Loucy (cell line): ENCODE results near the gene LMF2.

Experiments used
- H2AFZ ChIP-seq: fragments of 200-600 bp; sonication (generic); 2 replicates; pipeline ENCODE4 v1.6.0; 2016; ENCODE audit warnings: antibody characterized with exemption, mild to moderate bottlenecking, low read length, moderate library complexity
- H3F3A ChIP-seq: fragments of 200-600 bp; 2 replicates; pipeline ENCODE4 v1.6.0; 2016; ENCODE audit warnings: antibody characterized with exemption, low read depth, mild to moderate bottlenecking
- H3K27me3 ChIP-seq: fragments of 200-600 bp; sonication (generic); 2 replicates; pipeline ENCODE4 v1.6.1; 2014; ENCODE audit warnings: low read length, mild to moderate bottlenecking; ENCODE audit not compliant: insufficient read depth, poor library complexity, severe bottlenecking
- H3K36me3 ChIP-seq: fragments of 200-600 bp; sonication (generic); 2 replicates; pipeline ENCODE4 v1.6.1; 2016; ENCODE audit warnings: low read length; ENCODE audit not compliant: insufficient read depth
- H3K4me1 ChIP-seq: fragments of 200-600 bp; sonication (generic); 2 replicates; pipeline ENCODE4 v1.5.1; 2014; ENCODE audit warnings: low read length, mild to moderate bottlenecking; ENCODE audit not compliant: insufficient read depth, poor library complexity, severe bottlenecking
- H3K4me2 ChIP-seq: fragments of 200-600 bp; sonication (generic); 2 replicates; pipeline ENCODE4 v1.6.0; 2014; ENCODE audit warnings: antibody characterized with exemption, low read length, low read depth, mild to moderate bottlenecking; ENCODE audit not compliant: poor library complexity, severe bottlenecking
- H3K4me3 ChIP-seq: fragments of 200-600 bp; sonication (generic); 2 replicates; pipeline ENCODE4 v1.5.1; 2014; ENCODE audit warnings: low read length, mild to moderate bottlenecking, mixed read lengths; ENCODE audit not compliant: poor library complexity, severe bottlenecking
- H3K79me2 ChIP-seq: fragments of 200-600 bp; sonication (generic); 2 replicates; pipeline ENCODE4 v1.6.1; 2014; ENCODE audit warnings: low read length; ENCODE audit not compliant: insufficient read depth
- H3K9ac ChIP-seq: fragments of 200-600 bp; sonication (generic); 2 replicates; pipeline ENCODE4 v1.6.0; 2014; ENCODE audit warnings: mild to moderate bottlenecking, low read depth, low read length, moderate library complexity; ENCODE audit not compliant: poor library complexity, severe bottlenecking
- H3K9me2 ChIP-seq: fragments of 200-600 bp; sonication (generic); replicated peaks from 2 replicates; pipeline ENCODE4 v1.6.1; 2016; ENCODE audit warnings: low read depth, low read length, mixed read lengths
- H3K9me3 ChIP-seq: fragments of 200-600 bp; sonication (generic); 2 replicates; pipeline ENCODE4 v1.6.1; 2014; ENCODE audit warnings: mild to moderate bottlenecking, antibody characterized with exemption, low read length, low read depth; ENCODE audit not compliant: insufficient read depth
- H4K20me1 ChIP-seq: fragments of 200-600 bp; sonication (generic); 2 replicates; pipeline ENCODE4 v1.6.0; 2014; ENCODE audit warnings: antibody characterized with exemption, low read length, mild to moderate bottlenecking; ENCODE audit not compliant: insufficient read depth, poor library complexity, severe bottlenecking
- CTCF ChIP-seq: fragments of 200-600 bp; sonication (generic); conservative IDR thresholded peaks from 2 replicates; pipeline ENCODE4 v1.5.1; 2014; ENCODE audit warnings: mild to moderate bottlenecking, antibody characterized with exemption, low read length
- EZH2phosphoT487 ChIP-seq: fragments of 200-600 bp; IDR thresholded peaks from 2 replicates; pipeline ENCODE4 v1.6.1; 2018; ENCODE audit warnings: antibody characterized with exemption, mild to moderate bottlenecking, moderate library complexity, borderline replicate concordance

LMF2 gene

DNA sequence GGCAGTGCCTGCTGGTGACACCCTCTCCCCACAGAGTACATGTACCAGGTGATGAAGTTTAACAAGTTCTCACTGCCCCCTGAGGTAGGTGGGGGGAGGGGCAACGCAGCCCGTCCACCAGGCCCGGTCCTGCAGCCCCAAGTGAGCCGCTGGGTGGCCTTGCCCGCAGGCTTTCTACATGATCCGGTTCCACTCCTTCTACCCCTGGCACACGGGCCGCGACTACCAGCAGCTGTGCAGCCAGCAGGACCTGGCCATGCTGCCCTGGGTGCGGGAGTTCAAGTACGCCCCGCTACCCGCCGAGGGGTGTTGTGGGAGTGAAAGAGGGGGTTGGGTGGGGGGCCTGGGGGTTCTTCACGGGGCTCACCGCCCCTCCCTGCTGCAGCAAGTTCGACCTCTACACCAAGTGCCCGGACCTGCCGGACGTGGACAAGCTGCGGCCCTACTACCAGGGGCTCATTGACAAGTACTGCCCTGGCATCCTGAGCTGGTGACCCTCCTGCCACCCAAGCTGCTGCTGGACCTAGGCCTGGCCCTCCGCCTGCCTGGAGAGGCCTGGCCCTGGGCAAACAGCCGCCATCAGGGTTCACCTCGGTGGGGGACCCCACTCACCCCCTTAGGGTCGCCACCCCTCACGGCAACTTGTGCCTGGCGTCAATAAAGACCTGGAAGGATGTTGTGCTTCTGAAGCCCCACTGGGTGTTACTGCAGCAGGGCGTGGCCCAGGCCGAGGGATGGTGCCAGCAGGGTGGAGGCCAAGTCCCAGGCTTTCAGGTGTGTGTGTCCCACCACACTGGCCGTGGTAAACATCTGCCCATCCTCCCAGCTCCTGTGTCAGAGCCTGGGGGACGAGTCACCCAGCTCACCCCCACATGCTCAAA is 17.9 kb downstream of the LMF2 start:
- Histone ChIP-seq H4K20me1 (no peaks in the 10 kb centered on the region), H3K27me3 (no peaks in the 10 kb centered on the region), H3K79me2 (no peaks in the 10 kb centered on the region), H2AFZ (no peak overlapping the region), H3F3A (no peaks in the 10 kb centered on the region), H3K4me1 (peaks cover 3% of the 10 kb centered on the region), H3K4me2 (no peak overlapping the region), H3K4me3 (no peak overlapping the region), H3K36me3 (no peaks in the 10 kb centered on the region), H3K9me2 (no peaks in the 10 kb centered on the region), H3K9ac (no peak overlapping the region), H3K9me3 (no peaks in the 10 kb centered on the region)
- TF ChIP-seq EZH2phosphoT487 = no peak
- TF ChIP-seq CTCF = no peak

- Histone ChIP-seq H3K4me3 (no peak overlapping the region), H4K20me1 (no peaks in the 10 kb centered on the region), H3K4me1 (peaks cover 3% of the 10 kb centered on the region), H3F3A (no peaks in the 10 kb centered on the region), H3K27me3 (no peaks in the 10 kb centered on the region), H2AFZ (no peak overlapping the region), H3K79me2 (no peaks in the 10 kb centered on the region), H3K9me3 (no peaks in the 10 kb centered on the region), H3K9me2 (no peaks in the 10 kb centered on the region), H3K36me3 (no peaks in the 10 kb centered on the region), H3K9ac (no peak overlapping the region), H3K4me2 (no peak overlapping the region)
- TF ChIP-seq CTCF (no peak), EZH2phosphoT487 (no peak)
Observed at GRCh38 chr22:50488886-50489285, 18.6 kb downstream of the LMF2 start.

- Histone ChIP-seq H3K4me2 (no peak overlapping the region), H3K27me3 (no peaks in the 10 kb centered on the region), H2AFZ (no peak overlapping the region), H3K36me3 (no peaks in the 10 kb centered on the region), H3K4me1 (peaks cover 3% of the 10 kb centered on the region), H3K79me2 (no peaks in the 10 kb centered on the region), H3K4me3 (no peak overlapping the region), H3F3A (no peaks in the 10 kb centered on the region), H3K9me3 (no peaks in the 10 kb centered on the region), H4K20me1 (no peaks in the 10 kb centered on the region), H3K9me2 (no peaks in the 10 kb centered on the region), H3K9ac (no peak overlapping the region)
- no peak for TF ChIP-seq EZH2phosphoT487
- TF ChIP-seq CTCF = no peak
Observed at GRCh38 chr22:50488006-50488677, 19.4 kb downstream of the LMF2 start.
